Hypothalamus (tissue), 51 donors: Measurements from ENCODE around the gene FBXL16.

Source experiments
- DNase-seq, 51 donors: peaks; one replicate each; lab custom pipeline; 2025; lab: John Stamatoyannopoulos, UW

FBXL16 gene

DNA sequence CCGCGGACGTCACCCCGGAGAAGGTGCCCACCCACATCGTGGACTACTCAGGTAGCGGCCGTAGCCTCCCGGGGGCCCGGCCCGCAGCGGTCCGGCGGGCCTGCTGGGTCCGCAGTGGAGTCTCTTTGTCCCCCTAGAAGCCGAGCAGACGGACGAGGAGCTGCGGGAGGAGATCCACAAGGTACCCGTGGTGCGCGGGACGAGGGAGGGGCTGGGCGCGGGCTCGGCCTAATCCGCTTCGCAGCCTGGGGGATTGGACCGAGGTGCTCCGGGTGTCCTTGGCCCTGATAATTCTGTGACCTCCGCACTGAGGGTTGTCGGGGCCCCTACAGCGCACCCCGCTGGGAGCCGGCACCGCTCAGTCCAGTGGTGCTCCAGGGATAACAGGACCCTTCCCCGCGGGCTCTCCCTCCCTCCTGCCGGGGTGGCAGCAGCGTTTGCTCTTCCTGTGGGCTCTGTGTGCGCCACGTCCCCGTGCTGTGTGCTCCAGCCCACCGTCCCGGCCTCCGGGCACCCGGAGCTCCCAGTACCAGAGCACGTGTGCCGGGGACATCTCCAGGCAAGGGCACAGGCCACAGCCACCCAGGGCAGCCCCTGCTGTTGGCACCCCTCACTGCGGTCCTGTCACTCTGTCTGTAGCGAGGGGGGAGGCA, 37.0 kb downstream of the FBXL16 start:
- peak in 1 of 51 donors; percentile 28 for DNase-seq

DNA sequence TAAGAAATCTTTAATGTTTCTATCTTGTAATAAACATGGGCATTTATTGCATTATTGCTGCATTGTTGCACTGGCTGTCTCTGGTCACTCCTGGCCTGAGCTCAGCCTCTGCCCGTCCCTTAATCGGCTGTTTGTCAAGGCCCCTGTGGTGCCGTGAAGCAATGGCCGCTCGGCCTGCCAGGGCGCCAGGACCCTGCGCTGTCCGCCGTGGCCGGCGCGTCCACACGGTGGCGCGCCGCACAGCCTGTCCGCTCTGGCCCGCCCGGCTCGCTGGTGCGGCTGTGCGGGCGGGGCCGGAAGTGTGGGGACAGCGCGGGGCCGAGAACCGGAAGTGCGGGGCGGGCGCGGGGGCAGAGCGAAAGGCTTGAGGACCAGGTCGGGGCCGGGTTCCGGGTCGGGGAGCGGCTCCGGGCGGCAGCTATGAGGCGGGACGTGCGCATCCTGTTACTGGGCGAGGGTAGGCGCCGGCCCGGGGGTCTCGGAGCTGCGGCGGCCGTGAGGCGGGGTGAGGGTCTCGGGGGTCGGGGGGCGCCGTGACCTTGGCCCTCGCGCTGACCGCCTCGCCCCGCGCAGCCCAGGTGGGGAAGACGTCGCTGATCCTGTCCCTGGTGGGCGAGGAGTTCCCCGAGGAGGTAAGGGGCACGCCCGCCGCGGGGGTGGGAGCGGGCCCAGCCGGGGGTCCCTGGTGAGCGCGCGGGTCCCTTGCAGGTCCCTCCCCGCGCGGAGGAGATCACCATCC, 37.7 kb downstream of the FBXL16 start, which contains the start of gene RHOT2:
Gene RHOT2 (plus strand): TSS at position 353 of the 739 bp plus-strand sequence. CDS start 68 bp downstream, at position 421.
- peak; percentile 17 to 96 (median 84) for DNase-seq

- no peak for DNase-seq
These were observed 38.4 kb downstream of the FBXL16 start for GRCh38 chr16:667113-667779.

DNA sequence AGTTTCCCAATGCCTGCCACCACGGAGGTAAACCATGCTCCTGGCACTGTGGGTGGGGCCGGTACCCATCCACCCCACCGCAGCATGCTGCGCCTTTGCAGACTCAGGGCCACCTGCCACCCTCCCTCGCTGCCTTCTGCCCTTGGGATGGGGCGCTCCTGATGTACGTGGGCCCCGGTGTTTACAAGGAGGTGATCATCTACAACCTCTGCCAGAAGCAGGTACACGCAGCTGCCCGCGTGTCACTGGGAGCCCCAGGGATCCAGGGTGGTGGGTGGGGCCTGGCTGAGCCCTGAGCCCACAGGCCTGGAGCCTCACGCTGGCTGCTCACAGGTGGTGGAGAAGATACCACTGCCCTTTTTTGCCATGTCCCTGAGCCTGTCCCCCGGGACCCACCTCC, 39.0 kb downstream of the FBXL16 start:
- no peak for DNase-seq

GRCh38 chr16:662597-662996, 43.0 kb downstream of the FBXL16 start:
- no peak for DNase-seq

DNA sequence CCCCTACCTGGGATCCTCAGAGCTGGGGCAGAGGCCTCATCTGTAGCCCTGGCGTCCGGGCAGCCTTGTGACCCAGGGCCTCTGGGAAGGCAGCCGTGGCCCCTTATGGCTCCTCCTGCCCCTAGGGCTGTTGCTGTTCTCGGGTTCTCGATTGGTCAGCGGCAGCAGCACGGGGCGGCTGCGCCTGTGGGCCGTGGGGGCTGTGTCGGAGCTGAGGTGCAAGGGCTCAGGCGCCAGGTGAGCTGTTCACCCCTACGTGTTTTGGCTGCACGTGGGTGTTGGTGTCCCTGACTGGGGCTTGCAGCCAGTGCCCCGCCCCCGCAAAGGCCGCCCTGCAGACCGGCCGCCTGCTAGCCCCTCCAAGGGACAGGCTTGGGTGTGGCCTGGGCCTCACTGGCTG, 43.5 kb downstream of the FBXL16 start:
- no peak for DNase-seq

DNA sequence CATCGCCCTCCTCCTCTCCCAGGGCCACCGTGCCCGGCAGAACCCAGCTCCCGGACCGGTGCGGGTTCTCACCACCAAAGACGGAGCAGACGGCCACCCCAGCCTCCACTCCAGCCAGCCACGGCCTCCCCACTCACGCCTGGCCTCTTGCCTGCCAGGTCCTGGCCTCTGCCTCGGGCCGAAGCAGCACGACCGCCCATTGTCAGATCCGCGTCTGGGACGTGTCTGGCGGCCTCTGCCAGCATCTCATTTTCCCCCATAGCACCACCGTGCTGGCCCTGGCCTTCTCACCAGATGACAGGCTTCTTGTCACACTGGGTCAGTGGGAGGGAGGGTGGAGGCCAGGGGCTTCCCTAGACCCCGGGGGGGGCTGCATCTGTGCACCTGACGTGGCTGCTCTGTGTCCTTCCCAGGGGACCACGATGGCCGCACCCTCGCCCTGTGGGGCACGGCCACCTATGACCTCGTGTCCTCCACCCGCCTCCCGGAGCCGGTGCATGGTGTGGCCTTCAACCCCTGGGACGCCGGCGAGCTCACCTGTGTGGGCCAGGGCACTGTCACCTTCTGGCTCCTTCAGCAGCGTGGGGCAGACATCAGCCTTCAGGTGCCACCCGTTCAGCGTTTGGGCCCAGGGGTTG, 44.3 kb downstream of the FBXL16 start:
- DNase-seq = no peak

DNA sequence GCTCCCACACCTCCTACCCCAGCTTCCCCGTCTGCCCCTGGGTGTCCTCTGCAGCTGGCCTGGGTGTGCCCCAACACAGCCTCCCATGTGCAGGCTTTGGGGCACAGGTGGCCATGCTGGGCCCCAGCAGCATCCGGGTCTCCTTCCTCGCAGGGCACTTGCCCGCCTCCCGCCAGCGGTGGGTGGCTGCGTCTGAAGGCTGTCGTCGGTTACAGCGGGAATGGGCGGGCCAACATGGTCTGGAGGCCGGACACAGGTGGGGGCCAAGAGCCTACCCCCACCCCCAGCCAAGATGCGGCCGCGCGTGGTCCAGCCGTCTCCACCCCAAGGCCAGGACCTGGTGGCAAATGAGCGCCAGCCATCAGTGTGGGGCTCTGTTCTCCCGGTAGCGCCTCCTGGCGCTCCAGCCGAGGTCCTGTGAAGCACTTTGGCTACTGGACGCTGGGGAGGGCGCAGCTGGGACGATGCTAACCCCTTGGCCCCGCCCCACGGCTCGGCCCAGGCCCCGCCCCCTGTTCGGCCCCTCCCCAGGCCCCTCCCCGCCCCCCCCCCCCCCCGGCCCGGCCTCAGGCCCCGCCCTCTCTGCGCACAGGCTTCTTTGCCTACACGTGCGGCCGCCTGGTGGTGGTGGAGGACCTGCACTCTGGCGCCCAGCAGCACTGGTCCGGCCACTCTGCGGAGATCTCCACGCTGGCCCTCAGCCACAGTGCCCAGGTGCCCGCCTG, 45.0 kb downstream of the FBXL16 start:
- peak in 49 of 51 donors; percentile 8 to 92 (median 71) for DNase-seq

DNA sequence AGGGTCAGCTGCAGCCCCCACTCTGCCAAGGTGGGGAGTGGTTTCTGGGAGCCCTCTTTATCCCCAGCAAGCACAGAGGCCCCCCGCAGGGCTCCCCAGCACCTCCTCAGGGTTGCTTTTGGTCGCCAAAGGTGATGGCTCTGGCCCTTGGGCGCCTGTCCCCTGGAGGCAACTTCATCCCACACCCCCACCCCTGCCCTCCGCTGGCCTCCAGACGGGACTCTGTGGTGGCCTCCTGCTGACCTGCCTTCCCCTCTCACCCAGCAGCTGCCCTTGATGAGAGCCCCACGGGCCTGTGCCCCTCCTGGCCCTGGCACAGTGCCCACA, 45.5 kb downstream of the FBXL16 start:
- no peak for DNase-seq

DNA sequence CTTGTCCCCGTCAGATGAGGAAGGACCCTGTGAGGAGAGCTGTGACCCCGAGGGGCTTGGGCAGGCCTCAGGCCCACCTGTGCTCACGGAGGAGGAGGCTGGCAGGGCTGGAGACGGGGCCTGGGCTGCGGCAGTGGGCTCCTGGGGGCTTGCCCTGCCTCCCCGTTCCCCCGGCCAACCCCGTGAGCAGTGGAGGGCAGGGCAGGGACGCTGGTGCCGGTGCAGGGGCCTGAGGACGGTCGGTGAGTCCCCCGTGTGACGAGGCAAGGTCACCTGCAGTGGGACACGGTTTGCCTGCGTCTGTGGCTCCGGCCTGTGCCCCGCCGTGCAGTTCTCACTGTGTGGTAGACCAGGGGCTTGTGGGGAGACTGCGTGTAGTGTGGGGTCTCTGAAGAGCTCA, 46.0 kb downstream of the FBXL16 start:
- no peak for DNase-seq

GRCh38 chr16:658679-659571, 46.7 kb downstream of the FBXL16 start:
- no peak for DNase-seq

DNA sequence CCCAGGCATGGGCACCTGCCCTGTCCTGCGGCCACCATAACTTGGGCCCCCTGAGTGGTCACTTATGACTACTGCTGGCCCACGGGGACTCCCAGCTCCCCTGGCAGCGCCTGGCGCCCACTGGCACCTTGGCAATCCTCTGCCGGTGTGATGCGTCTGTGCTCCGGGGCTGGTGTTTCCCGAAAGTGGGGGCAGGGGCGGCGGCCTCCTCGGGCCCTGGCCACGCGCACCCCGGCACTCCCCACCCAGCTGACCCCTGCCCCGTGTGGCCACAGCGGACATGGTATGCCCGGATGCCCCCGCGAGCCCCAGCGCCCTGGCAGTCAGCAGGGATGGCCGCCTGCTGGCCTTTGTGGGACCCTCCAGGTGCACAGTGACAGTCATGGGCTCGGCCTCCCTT, 48.1 kb downstream of the FBXL16 start:
- DNase-seq = no peak

DNA sequence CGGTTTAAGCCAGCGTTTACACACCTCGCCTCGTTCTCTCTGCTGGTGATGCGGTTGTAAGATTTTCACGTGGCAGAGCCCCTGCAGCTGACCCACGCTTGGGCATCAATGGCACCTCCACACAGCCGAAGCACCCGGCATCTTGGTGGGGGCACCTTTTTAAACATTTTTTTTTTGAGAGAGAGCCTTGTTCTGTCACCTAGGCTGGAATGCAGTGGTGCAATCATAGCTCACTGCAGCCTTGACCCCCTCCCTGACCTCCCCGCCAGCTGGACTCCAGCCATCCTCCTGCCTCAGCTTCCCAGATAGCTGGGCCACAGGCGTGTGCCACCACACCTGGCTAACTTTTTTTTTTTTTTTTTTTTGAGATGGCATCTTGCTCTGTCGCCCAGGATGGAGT, 51.6 kb downstream of the FBXL16 start:
- no peak for DNase-seq

- DNase-seq = no peak
These were observed 52.9 kb downstream of the FBXL16 start for GRCh38 chr16:652454-653305.

GRCh38 chr16:651844-652243, 53.8 kb downstream of the FBXL16 start:
- no peak for DNase-seq

- DNase-seq = no peak
These were observed 56.0 kb downstream of the FBXL16 start for GRCh38 chr16:649631-650030.

DNA sequence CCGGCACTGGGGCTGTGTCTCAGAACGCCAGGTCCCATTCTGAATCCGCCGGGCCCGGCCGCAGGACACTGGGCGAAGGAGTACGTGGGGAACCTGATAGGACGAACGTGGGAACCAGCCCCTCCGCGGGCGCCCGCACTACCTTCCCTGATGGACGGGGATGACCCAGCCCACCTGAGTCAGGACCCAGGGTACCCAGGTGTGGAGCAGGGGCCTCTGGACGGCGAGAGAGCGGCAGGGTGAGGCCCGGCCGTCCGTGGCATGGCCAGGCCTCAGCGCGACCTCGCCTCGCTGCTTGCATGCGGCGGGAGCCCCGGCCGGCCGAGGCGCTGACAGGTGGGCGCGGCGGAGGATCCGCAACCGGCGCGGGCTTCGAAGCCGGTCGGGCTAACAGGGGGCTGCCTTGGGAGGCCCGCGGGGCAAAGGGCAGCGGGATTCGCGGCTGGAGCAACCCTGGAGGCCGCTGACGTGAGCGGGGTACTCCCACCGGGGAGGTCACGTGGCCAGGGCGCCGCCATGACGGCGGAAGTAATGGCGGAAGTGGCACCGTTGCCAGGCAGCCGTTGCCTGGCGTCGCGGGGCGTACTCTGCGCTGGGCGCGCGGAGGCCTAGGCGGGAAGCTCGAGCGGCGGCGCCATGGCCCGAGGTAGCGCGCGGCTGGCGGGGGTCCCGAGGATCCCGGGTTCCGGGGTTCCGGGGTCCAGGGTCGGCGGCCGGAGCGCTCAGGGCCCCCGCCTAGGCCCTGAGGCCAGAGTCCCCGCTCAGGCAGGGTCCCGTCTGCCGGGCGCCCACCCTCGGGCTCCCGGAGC, 56.6 kb downstream of the FBXL16 start, which contains the start of gene WDR90:
Gene WDR90 (plus strand): TSS at position 585 of the 809 bp plus-strand sequence. CDS start 52 bp downstream, at position 637.
- DNase-seq = peak; percentile 39 to 98 (median 89)
